Tongue (tissue), 2 donors: ENCODE results near the gene MXD3. TPM values are rescaled to one million over a fixed set of nuclear protein-coding genes. Genes with fewer than 3 reads are reported as not detected.

ENCODE experiments used
- DNase-seq: peaks from one replicate; pipeline ENCODE4 v3.0.0-alpha.2; 2015
- total RNA-seq: library from RNA; depleted of rRNA; stranded (reverse); fragments of >200 nt; gene quantifications from one replicate; pipeline ENCODE4 v1.2.3, GENCODE V29; 2014

MXD3 gene
- total RNA-seq, 1 donor from 2014 or later, result 32.8 TPM

DNA sequence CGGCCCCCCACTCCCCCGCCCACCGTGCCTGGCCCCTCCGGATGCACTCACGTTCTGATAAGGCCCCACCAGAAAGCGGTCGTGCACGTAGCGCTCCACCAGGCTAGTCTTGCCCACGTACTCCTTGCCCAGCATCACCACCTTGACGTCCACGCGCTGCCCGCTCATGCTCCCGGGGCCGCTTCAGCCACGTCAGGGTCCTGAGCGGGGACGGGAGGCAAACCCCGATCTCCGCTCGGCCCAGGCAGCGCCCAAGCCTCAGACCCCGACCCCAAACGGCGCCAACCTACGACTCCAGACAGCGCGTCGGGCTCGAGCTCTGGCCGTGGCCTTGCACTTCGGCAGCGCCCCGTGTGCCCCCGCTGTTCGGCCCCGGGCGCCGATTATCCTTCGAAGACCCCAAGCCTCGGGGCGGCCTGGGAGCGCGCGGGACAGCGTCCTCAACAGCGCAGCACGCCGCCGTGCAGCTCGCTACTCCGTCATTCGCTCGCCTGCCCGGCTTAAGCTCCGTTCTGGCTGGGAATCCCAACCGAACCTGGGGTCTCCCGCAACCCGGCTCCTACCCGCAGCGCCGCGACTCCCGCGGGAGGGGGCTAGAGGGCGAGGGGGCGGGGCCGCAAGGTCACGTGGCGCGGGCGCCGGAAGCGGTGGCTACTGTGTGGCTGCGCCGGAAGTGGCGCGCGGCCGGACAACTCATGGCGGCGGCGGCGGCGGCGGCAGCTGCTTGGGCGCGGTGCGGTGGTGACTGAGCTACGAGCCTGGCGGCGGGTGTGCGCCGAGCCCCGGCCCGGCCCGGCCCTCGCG lies 8.4 kb downstream of the MXD3 start, which contains the start of the genes PRELID1 and RAB24:
Gene PRELID1 (plus strand): TSS at position 679 of the 804 bp plus-strand sequence. CDS start 187 bp downstream, outside the sequence.
Gene RAB24 (minus strand): TSS at position 599 of the 804 bp plus-strand sequence. CDS start 431 bp downstream, at position 168.
- DNase-seq, result peak; percentile 94

DNA sequence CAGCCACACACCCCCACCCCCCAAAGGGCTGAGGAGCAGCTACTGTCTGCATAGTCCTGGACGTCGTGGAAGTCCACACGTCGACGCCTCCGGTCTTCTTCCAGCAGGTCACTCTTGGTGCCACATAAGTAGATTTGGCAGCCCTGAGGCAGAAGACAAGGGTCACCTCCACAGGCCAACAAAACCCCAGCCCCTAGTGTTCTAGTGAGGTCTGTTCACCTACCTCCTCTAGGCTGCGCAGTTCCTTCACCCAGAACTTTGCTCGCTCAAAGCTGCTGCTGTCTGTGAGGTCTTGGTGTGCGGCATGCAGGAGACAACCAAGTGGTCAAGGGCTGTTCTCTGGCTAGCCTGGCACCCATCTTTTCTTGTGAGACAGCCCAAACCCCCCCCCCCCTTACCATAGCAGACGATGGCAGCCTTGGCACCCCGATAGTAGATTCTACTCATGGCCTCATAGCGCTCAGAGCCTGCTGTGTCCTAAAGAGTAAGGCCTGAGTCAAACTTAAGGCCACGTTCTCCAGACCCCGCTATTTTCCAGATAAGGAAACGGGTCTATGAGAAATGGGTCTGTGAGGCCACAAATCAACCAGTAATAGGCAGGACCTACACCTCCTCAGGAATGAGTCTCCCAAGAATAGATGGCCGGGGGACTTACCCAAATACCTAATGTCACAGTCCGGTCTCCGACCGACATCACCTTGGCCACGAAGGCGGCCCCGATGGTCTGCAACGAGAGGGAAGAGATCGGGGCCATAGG lies 9.2 kb downstream of the MXD3 start:
- DNase-seq, result peak; percentile 16

DNA sequence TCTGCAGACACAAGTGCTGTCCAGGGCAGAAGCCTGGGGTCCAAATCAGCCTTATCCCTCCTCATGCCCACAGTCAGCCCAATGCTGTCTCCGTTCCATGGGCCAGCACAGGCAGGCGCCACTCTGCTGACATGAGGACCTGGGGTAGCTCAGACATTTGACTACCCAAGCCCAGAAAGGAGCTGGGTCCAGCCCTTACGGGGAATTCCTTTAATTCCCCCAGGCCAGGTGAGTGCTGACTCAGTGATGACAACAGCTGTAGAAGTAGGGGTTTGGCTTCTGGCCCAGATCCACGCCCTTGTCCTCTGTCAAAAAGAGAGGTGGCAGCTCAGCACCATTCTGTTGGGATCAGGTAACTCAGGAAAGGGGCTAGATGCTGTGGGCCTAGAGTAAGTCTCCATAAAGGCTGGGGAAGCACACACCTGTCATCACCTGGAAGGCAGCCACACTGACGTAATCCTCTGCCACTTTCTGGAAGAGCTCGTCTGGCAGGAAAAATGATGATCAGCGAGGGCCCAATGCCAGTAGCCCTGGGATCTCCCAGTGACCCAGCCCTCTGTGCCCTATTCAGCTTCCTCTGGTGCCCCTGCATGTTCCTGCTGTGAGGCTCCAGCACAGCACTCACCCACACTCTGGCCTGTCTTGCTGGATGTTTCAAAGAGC lies 10.1 kb downstream of the MXD3 start:
- DNase-seq, result peak; percentile 65

DNA sequence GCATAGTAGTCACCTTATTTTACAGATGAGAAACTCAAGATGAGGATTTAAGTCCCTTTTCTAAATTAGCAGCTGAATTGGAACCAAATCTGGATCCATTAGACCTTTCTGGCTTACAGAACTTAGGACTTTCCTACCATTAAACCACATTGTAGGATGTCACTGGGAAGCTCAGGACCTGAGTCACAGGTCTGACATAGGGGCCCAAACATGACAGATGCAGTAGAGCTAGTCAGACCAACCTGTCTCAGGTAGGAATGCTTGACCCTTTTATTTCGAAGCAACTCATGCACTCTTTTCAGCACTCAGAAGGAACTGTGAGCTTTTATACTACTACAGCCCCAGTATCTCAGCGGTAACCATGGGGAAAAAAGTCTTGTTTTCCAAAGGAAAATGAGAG lies 10.7 kb downstream of the MXD3 start:
- no peak for DNase-seq

DNA sequence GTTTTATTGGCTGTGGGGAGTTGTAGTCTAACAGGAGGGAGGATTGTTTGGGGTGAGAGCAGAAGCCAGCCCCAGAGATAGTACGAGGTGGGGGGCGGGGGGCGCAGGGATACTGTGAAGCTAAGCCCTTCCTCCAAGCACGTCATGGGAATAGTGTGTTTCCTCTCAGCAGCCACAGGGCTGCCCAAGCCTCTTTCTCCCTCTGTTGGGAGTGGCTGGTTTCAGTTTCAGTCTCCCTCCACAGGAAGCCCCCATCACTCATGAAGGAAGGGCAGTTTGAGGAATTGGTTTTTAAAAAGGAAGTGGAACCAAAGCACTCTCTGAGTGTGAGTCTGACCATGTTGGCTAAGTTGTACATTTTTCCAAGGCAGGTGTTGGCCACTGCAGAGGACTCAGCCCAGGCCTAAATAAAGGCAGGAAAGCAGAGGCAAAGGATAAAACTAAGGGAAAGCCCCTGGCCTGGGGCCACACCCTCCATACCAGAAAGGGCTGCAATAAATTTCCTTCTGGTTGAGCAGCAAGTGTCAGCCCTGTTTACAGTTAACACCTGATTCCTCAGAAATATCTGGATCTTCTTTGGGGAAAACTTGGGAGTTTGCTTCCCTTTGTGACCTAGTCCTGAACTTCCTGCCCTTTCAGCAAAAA lies 11.3 kb downstream of the MXD3 start:
- DNase-seq, result peak; percentile 64

DNA sequence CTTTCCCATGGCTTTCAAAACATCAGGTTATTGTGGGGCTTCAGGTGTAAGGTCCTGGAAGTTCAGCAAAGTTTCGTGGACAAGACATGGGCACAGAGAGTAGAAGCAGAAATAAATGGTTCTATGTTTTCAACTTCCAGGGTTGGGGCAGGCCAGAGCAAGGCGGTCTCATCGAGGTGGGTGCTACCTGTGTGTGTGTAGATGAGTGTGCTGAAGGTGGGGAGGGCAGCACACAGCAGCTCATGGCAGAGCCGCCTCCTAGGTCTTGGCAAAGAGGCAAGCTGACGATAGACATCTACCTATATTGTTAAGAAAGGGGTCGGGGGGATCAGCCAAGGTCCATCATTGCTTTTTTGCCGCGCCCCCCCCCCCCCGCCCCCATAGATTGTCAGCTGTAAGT lies 12.0 kb downstream of the MXD3 start:
- DNase-seq, result no peak

DNA sequence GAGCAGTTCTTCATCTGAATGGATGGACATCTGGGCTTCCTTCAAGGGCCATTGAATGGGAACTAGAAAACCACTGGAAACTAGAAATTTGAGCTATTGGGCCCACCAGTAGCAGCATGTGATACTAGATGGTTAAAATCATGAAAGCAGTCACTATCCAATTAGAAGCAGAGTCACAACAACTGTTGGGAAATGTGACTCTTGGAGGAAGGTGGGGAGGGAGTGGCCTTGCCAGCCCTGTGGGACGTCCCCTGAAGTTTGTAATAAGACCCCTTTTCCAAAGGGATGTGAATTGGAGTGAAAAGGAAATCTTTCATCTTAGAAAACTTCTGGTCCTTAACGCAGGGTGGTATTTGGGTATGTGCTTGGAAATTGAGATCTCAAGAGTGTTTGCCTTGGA lies 13.8 kb downstream of the MXD3 start:
- DNase-seq, result no peak

DNA sequence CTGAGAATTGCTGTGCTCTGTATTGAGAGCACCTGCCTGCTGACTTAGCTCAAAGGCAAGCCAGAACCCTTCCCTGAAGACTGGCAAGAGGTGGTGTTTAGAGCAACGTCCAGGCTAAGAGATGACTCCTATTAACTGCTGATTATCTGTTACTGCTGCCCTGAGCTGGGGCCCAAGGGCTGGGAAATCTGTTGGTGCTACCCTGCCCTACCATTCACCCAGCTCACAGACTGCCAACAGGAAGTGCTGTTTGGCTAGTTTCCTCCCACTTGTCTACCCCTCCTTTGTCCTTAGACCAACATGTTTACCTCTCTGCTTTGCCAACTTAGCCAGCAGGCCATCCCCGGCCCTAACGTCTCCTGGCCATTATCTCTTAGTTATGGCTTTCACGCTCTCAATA lies 15.1 kb downstream of the MXD3 start:
- DNase-seq, result no peak

DNA sequence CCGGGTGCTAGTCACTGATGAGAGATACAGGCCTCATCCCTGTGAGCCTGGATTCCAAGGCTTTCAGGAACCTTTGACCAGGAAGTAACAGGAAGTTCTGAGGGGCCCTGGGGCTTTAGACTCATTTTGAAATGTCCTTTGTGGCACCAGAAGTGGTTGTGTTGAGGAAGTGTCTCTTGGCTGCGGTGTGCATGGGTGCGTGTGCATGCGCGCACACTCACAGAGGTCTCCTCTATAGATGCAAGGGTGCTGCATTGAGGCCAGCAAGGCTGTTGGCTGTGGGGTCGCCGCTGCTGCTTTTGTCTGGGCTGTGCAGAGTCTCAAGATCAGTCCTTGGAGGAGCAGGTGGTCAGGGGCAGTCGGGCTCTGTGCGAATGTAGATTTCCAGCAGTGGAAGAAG lies 15.8 kb downstream of the MXD3 start:
- DNase-seq, result no peak

DNA sequence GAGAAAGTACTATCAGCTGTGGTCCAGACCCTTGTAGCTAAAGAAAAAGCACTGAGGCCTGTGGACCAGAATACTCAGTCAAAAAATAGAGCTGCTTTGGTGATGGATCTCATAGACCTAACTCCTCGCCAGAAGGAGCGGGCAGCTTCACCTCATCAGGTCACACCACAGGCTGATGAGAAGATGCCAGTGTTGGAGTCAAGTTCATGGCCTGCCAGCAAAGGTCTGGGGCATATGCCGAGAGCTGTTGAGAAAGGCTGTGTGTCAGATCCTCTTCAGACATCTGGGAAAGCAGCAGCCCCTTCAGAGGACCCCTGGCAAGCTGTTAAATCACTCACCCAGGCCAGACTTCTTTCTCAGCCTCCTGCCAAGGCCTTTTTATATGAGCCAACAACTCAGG lies 17.1 kb downstream of the MXD3 start:
- DNase-seq, result no peak

DNA sequence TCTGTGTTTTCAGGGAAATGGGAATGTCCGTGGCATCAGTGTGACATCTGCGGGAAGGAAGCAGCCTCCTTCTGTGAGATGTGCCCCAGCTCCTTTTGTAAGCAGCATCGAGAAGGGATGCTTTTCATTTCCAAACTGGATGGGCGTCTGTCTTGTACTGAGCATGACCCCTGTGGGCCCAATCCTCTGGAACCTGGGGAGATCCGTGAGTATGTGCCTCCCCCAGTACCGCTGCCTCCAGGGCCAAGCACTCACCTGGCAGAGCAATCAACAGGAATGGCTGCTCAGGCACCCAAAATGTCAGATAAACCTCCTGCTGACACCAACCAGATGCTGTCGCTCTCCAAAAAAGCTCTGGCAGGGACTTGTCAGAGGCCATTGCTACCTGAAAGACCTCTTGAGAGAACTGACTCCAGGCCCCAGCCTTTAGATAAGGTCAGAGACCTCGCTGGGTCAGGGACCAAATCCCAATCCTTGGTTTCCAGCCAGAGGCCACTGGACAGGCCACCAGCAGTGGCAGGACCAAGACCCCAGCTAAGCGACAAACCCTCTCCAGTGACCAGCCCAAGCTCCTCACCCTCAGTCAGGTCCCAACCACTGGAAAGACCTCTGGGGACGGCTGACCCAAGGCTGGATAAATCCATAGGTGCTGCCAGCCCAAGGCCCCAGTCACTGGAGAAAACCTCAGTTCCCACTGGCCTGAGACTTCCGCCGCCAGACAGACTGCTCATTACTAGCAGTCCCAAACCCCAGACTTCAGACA lies 17.7 kb downstream of the MXD3 start:
- no peak for DNase-seq

DNA sequence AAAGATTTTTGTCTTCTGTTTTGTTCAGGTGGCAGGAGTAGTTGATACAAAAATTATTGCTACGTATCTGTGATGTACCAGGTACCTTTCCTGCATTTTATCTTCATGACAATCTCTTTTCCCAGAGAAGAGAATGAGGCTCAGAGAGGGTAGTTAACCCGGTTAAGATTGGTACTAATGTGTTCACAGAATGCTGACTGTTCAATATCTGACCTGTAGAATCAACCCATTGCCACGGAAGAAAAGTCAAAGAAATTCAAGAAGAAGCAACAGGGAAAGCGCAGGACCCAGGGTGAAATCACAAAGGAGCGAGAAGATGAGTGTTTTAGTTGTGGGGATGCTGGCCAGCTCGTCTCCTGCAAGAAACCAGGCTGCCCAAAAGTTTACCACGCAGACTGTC lies 20.0 kb downstream of the MXD3 start:
- DNase-seq, result no peak

DNA sequence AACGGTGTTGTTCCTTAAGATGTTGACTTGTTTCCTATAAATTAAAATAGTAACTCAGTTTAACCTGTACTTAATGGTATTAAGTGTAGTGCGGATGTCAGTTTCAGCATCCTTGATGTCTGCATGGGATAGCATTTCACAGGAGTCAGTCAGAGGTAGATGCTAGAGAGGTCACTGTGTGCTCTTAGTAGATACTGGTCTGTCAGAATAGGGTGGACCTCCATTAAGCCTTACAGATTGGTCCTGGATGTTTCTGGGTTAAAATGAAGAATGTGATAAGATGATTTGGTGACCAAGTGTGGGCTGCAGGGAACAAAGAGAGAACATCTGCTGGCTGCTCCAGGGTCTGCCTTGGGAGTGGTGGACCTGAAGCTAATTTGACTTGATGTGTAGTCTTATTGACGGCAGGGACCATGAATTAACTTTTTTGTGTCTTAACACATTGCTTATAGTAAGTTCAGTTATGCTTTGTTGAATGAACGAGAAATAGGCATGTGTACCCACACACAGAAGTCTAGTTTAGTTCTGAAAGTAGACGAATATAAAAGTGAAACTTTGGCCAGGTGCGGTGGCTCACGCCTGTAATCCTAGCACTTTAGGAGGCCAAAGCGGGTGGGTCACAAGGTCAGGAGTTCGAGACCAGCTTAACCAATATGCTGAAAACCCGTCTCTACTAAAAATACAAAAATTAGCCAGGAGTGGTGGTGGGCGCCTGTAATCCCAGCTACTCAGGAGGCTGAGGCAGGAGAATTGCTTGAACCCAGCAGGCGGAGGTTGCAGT lies 20.7 kb downstream of the MXD3 start:
- no peak for DNase-seq

DNA sequence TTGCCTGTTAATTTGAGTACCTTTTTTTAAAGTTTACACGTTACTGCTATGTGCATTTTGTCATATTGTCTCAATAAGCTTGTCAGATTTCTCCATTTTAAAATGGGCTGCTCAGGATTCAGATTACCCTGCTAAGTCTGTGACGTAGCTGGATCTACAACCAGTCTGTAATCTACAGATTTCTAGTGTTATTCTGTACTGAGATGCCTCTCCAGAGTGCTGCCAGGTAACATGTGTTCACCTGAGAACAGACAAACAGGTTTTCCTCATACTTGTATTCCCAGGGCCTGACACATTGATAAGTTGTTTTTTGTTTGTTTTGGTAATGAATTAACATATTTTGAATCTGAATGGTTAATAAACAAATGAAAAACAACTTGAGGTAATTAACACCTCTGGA lies 23.5 kb downstream of the MXD3 start:
- DNase-seq, result no peak

DNA sequence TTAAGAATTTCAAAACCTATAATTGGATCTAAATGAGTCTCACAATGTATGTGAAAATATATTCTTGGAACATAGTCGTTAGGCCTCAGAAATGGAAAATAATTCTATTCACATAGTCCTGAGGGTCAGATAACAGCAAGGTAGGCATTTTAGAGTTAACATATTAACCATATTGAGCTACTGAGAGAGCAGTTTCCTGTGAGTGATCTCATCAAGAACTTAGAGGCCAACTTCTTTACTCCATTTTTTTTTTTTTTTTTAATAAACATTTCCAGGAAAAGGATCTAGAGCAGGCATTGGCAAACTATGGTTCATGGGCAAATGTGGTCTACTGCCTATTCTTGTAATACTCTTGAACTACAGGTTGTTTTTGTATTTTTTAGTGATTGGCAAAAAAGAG lies 34.8 kb downstream of the MXD3 start:
- no peak for DNase-seq

DNA sequence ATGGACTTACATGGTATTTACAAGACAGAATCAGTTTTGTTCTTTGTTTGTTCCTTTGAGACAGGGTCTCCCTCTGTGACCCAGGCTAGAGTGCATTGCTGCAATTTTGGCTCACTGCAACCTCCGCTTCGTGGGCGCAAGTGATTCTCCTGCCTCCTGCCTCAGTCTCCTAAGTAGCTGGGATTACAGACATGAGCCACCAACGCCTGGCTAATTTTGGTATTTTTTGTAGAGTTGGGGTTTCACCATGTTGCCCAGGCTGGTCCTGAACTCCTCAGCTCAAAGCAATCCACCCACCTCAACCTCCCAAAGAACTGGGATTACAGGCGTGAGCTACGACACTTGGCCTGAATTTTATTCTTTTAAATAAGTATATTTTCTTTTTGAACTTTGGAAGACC lies 35.8 kb downstream of the MXD3 start:
- no peak for DNase-seq

DNA sequence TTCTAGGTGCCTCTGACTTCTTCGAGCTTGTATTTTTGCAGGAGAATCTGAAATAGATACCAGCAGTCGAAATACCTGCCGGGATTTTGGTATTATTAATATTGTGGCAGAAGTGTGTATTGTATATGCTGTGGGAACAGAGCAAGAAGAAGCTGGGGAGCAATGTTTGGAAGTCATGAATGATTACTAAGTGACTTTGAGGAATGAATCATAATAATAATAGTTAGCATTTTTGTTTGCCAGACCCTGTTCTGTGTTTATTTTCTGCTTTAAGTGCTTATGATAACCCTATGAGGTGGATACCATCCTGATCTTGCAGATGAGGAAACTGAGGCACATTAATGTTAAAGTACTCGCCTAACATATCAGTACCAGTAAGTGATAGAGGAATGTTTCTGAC lies 40.6 kb downstream of the MXD3 start:
- DNase-seq, result no peak

DNA sequence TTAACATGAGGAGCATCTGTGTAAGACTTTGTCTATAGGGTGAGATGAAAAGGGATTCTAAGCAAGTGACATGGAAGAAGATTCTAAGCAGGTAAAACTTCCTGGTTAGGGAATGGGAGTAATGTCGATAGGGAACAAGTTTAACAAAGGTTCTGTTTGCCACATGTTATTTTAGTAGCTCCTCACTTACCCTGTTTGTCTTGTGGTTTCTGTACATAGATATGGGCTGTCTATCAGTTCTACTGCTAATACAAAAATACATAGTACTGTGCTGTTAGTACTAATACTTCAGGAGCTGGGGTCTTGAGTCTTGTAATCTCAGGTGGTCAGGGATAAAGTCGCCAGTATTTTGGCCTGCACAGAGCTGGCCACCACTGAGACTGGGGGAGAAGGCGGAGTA lies 41.0 kb downstream of the MXD3 start:
- no peak for DNase-seq

DNA sequence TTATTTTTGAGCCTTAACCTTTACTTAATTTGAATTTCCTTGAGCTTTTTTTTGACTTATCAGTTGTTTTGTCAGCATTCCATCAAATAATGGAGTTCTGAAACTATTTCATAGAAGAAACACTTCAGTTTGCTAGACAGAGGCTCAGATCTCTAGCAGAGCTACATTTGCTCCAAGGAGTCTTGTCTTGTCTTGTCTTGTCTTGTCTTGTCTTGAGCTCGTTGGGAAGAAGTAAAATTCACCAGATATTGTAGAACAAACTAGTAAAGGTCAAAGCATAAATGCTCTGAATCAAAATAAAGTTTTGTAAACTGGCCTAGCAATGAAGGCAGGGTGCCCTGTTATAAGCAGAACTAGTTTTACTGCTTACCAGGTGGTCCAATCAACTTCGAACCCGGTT lies 41.7 kb downstream of the MXD3 start:
- no peak for DNase-seq

DNA sequence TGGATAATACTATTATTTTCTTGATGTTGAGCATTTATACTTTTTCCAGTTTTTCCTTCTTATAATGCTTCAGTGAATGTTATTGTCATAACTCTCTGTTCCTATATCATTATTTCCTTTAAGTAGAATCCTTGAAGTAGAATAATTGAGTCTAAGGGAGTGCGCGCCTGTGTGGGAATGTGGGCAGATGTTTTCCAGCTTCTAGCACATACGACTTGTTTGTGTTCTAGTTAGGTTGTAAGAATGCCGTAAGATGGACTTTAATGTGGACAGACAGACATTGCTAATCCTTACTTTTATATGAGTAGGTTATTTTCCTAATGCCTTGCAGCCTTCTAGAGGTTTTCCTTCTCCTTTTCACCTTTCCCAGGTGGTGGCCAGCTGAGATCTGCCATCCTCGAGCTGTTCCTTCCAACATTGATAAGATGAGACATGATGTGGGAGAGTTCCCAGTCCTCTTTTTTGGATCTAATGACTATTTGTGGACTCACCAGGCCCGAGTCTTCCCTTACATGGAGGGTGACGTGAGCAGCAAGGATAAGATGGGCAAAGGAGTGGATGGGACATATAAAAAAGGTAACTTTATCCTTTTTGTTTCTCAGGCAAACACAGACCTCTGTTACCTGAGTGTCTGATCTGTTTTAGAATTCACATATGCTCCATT lies 42.3 kb downstream of the MXD3 start:
- DNase-seq, result no peak
